DOHH2 (cell line): ENCODE results near the gene LRRC56.

Experiments used
- H3F3A ChIP-seq: fragments of 200-600 bp; sonication (generic), shearing (Covaris generic); 2 replicates; pipeline ENCODE4 v1.6.0; 2016; ENCODE audit warnings: antibody characterized with exemption, mild to moderate bottlenecking; ENCODE audit not compliant: control insufficient read depth, insufficient read depth
- H3K27ac ChIP-seq: fragments of 200-600 bp; sonication (generic); 2 replicates; pipeline ENCODE4 v1.5.1; 2014; ENCODE audit warnings: low read depth, mild to moderate bottlenecking, low read length, moderate library complexity
- H3K27me3 ChIP-seq: fragments of 200-600 bp; sonication (generic); 2 replicates; pipeline ENCODE4 v1.6.1; 2014; ENCODE audit warnings: mild to moderate bottlenecking, low read length, mixed read lengths; ENCODE audit not compliant: control insufficient read depth
- H3K36me3 ChIP-seq: fragments of 200-600 bp; sonication (generic); 2 replicates; pipeline ENCODE4 v1.6.1; 2014; ENCODE audit warnings: mild to moderate bottlenecking, low read length, moderate library complexity, mixed read lengths; ENCODE audit not compliant: control insufficient read depth
- H3K4me1 ChIP-seq: fragments of 200-600 bp; sonication (generic); 2 replicates; pipeline ENCODE4 v1.6.1; 2014; ENCODE audit warnings: mild to moderate bottlenecking, low read length, mixed read lengths; ENCODE audit not compliant: control insufficient read depth
- H3K4me2 ChIP-seq: fragments of 200-600 bp; sonication (generic); 2 replicates; pipeline ENCODE4 v1.6.0; 2014; ENCODE audit warnings: mild to moderate bottlenecking, low read length, moderate library complexity
- H3K4me3 ChIP-seq: fragments of 200-600 bp; sonication (generic); 2 replicates; pipeline ENCODE4 v1.5.1; 2014; ENCODE audit warnings: mild to moderate bottlenecking, low read length, mixed read lengths
- H3K79me2 ChIP-seq: fragments of 200-600 bp; sonication (generic); 2 replicates; pipeline ENCODE4 v1.6.1; 2014; ENCODE audit warnings: mild to moderate bottlenecking, low read length, mixed read lengths; ENCODE audit not compliant: control insufficient read depth
- H3K9me2 ChIP-seq: fragments of 200-600 bp; sonication (generic); replicated peaks from 2 replicates; pipeline ENCODE4 v1.6.1; 2014; ENCODE audit warnings: mild to moderate bottlenecking, low read length, mixed read lengths; ENCODE audit not compliant: control insufficient read depth
- H3K9me3 ChIP-seq: fragments of 200-600 bp; sonication (generic); 2 replicates; pipeline ENCODE4 v1.6.1; 2014; ENCODE audit warnings: antibody characterized with exemption, low read length, mixed read lengths; ENCODE audit not compliant: control insufficient read depth, insufficient read depth
- H4K20me1 ChIP-seq: fragments of 200-600 bp; sonication (generic); 2 replicates; pipeline ENCODE4 v1.6.0; 2014; ENCODE audit warnings: low read depth, mild to moderate bottlenecking, antibody characterized with exemption, low read length, moderate library complexity; ENCODE audit not compliant: control insufficient read depth, insufficient read depth
- EZH2phosphoT487 ChIP-seq: fragments of 200-600 bp; sonication (generic); IDR thresholded peaks from 2 replicates; pipeline ENCODE4 v1.6.1; 2017; ENCODE audit warnings: borderline replicate concordance, mild to moderate bottlenecking, antibody characterized with exemption, low read length, moderate library complexity, mixed read lengths
- TF ChIP-seq, protein P1 (sequence below): fragments of 200-600 bp; sonication (generic); IDR thresholded peaks from one replicate; pipeline ENCODE4 v1.5.1; 2014; ENCODE audit warnings: antibody characterized with exemption, mild to moderate bottlenecking, low read depth, low read length; ENCODE audit not compliant: poor library complexity, severe bottlenecking

LRRC56 gene

DNA sequence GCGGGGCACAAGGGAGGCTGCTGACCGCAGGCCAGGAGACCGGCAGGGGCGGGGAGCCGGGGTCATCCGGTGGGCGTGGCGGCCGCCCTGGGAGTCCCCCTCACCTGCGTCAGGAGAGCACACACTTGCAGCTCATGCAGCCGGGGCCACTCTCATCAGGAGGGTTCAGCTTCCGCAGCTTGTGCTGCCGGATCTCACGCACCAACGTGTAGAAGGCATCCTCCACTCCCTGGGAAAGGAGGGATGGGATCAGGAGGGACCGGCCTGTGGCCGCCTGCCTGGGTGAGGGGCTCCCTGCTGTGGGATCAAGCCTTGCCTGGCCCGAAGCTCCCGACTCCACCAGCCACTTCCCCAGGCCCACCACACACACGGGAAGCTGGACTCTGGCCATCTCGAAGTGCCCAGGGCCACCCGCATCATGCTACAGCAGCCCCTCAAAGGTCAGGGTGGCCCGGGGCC, 4.8 kb upstream of the LRRC56 start:
- Histone ChIP-seq H3K9me3 (no peaks in the 10 kb centered on the region), H3K4me3 (no peak overlapping the region), H4K20me1 (no peaks in the 10 kb centered on the region), H3K9me2 (no peaks in the 10 kb centered on the region), H3F3A (peaks cover 10% of the 10 kb centered on the region), H3K36me3 (peaks cover 29% of the 10 kb centered on the region), H3K4me2 (no peak overlapping the region), H3K27me3 (no peaks in the 10 kb centered on the region), H3K27ac (no peak overlapping the region), H3K4me1 (peaks cover 26% of the 10 kb centered on the region), H3K79me2 (peaks cover 20% of the 10 kb centered on the region)
- no peak for TF ChIP-seq EZH2phosphoT487
- TF ChIP-seq, protein P1, sequence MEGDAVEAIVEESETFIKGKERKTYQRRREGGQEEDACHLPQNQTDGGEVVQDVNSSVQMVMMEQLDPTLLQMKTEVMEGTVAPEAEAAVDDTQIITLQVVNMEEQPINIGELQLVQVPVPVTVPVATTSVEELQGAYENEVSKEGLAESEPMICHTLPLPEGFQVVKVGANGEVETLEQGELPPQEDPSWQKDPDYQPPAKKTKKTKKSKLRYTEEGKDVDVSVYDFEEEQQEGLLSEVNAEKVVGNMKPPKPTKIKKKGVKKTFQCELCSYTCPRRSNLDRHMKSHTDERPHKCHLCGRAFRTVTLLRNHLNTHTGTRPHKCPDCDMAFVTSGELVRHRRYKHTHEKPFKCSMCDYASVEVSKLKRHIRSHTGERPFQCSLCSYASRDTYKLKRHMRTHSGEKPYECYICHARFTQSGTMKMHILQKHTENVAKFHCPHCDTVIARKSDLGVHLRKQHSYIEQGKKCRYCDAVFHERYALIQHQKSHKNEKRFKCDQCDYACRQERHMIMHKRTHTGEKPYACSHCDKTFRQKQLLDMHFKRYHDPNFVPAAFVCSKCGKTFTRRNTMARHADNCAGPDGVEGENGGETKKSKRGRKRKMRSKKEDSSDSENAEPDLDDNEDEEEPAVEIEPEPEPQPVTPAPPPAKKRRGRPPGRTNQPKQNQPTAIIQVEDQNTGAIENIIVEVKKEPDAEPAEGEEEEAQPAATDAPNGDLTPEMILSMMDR, result no peak

GRCh38 chr11:532986-533585, 4.2 kb upstream of the LRRC56 start:
- Histone ChIP-seq H3K27me3 (no peaks in the 10 kb centered on the region), H3K79me2 (peaks cover 20% of the 10 kb centered on the region), H3K9me2 (no peaks in the 10 kb centered on the region), H3K4me3 (no peak overlapping the region), H4K20me1 (no peaks in the 10 kb centered on the region), H3K36me3 (peaks cover 29% of the 10 kb centered on the region), H3F3A (peaks cover 10% of the 10 kb centered on the region), H3K9me3 (no peaks in the 10 kb centered on the region), H3K4me1 (peaks cover 31% of the 10 kb centered on the region), H3K27ac (no peak overlapping the region), H3K4me2 (no peak overlapping the region)
- TF ChIP-seq, protein P1, result no peak
- no peak for TF ChIP-seq EZH2phosphoT487

- H3K9me3 ChIP-seq, result no peaks in the 10 kb centered on the region
- peaks cover 34% of the 10 kb centered on the region for H3K4me1 ChIP-seq
- H4K20me1 ChIP-seq, result no peaks in the 10 kb centered on the region
- H3K36me3 ChIP-seq, result peaks cover 29% of the 10 kb centered on the region
- H3K9me2 ChIP-seq, result no peaks in the 10 kb centered on the region
- peak overlapping the region; percentile 91 for H3K4me2 ChIP-seq
- H3K79me2 ChIP-seq, result peaks cover 20% of the 10 kb centered on the region
- H3K4me3 ChIP-seq, result peak overlapping the region; percentile 80
- no peak for TF ChIP-seq EZH2phosphoT487
- TF ChIP-seq, protein P1, result no peak
- no peaks in the 10 kb centered on the region for H3K27me3 ChIP-seq
- no peak overlapping the region for H3K27ac ChIP-seq
- peaks cover 10% of the 10 kb centered on the region for H3F3A ChIP-seq
Observed at GRCh38 chr11:533586-534395, 3.5 kb upstream of the LRRC56 start.
